ENCODE results near the gene CABLES2.
"Not testable (repeated sequence)": the region's sequence is repeated elsewhere in the genome, so short reads cannot be mapped to it uniquely, and the experiment has no call there.

CABLES2 gene

GRCh38 chr20:62427172-62428001 lies 20.3 kb upstream of the CABLES2 start, which contains the start of gene RBBP8NL:
TSS of gene RBBP8NL (minus strand) at chr20:62427539. CDS start at chr20:62419647, 7,892 bp downstream.
- no peaks in the 10 kb centered on the region for H3K4me1 Mint-ChIP-seq
- CTCF ChIA-PET = no interaction called here
- H3K36me3 Mint-ChIP-seq = no peaks in the 10 kb centered on the region
- H3K27ac Mint-ChIP-seq = no peak within 1 kb of the TSS
- H3K9me3 Mint-ChIP-seq = no peaks in the 10 kb centered on the region
- peaks cover 15% of the 10 kb centered on the region for H3K27me3 Mint-ChIP-seq
- DNase-seq = no peak
- no peak within 1 kb of the TSS for H3K4me3 Mint-ChIP-seq

DNA sequence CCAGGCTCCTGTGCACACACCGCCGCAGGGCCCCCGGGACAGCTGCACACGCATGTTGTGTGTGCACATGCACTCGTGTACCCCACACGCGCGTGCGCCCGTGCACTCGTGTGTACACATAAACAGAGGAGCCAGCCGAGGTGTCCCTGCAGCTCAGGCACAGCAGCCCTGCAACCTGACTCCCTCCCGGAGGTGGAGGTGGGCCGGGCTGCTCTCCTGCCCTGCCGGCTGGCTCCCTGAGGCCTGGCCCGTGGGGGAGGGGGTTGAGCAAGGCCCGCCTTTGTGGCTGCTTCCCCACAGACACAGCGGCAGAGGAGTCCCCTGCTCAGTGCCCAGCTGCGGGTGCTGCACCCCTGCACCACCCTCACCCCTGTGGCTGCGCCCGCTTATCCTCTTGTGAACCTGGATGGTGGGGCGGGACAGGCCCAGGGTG lies 19.6 kb upstream of the CABLES2 start:
- Mint-ChIP-seq H3K9me3 (no peaks in the 10 kb centered on the region), H3K4me1 (no peaks in the 10 kb centered on the region), H3K36me3 (no peaks in the 10 kb centered on the region), H3K4me3 (no peak overlapping the region), H3K27me3 (peaks cover 12% of the 10 kb centered on the region), H3K27ac (no peak overlapping the region)
- CTCF ChIA-PET = no interaction called here
- DNase-seq = no peak

DNA sequence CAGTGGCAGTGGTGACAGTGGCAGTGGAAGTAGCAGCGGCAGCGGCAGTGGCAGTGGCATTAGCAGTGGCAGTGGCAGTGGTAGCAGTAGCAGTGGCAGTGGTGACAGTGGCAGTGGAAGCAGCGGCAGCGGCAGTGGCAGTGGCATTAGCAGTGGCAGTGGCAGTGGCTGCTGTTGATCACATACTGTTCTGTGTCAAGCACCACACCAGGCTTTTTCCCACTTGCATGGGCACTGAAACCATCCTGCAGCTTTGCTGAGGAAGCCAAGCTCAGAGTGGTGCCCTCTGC lies 18.9 kb upstream of the CABLES2 start:
- H3K4me3 Mint-ChIP-seq, H3K4me1 Mint-ChIP-seq, H3K9me3 Mint-ChIP-seq, DNase-seq, H3K36me3 Mint-ChIP-seq, H3K27ac Mint-ChIP-seq, CTCF ChIA-PET: not testable (repeated sequence)
- peaks cover 12% of the 10 kb centered on the region for H3K27me3 Mint-ChIP-seq

GRCh38 chr20:62425281-62426058 lies 18.4 kb upstream of the CABLES2 start:
- H3K4me3 Mint-ChIP-seq = no peak overlapping the region
- H3K9me3 Mint-ChIP-seq = peaks cover 4% of the 10 kb centered on the region
- peaks cover 12% of the 10 kb centered on the region for H3K27me3 Mint-ChIP-seq
- H3K36me3 Mint-ChIP-seq = no peaks in the 10 kb centered on the region
- CTCF ChIA-PET = no interaction called here
- H3K27ac Mint-ChIP-seq = no peak overlapping the region
- no peak for DNase-seq
- H3K4me1 Mint-ChIP-seq = no peaks in the 10 kb centered on the region

DNA sequence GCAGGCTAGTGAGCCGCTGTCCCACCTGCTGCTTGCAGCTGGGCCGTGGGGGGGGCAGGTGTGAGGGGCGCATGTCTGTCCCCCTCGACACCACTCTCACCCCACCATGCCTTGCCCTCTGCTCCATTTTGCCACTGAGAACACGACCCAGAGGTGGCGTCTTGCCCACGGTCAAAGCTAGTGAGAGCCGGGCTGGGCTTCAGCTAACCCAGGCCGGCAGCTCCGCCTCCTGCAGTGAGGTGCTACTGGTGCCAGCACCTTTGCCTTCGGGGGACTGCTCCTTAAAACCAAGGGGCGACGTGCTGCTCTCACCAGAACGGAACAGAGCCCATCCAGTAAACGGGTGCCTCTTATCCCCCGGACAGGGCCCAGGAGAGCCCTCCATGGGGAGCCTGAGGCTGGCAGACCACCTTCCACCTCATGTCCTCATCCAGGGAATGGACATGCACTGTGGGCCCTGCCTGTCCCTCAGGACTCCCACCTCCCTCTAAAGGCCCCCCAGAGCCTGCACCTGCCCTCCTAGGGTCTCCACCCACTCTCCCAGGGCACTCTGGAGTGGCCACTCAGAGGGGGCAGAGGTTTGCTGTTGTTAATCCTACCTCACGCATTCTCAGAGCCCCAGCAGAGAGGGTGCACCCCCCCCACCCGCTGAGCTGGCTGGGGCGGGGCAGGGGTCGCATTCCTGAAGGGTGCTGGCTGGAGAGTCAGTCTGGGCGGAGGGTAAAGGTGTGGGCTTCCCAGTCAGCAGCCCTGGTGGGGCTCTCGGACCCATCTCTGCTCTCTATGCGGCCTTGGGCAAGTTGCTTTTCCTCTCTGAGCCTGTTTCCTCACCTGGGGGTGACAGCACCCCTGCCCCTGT lies 17.4 kb upstream of the CABLES2 start:
- Mint-ChIP-seq H3K4me3 (no peak overlapping the region), H3K27ac (no peak overlapping the region), H3K36me3 (no peaks in the 10 kb centered on the region), H3K4me1 (no peaks in the 10 kb centered on the region), H3K9me3 (peaks cover 4% of the 10 kb centered on the region), H3K27me3 (peaks cover 12% of the 10 kb centered on the region)
- no peak for DNase-seq
- CTCF ChIA-PET = no interaction called here

DNA sequence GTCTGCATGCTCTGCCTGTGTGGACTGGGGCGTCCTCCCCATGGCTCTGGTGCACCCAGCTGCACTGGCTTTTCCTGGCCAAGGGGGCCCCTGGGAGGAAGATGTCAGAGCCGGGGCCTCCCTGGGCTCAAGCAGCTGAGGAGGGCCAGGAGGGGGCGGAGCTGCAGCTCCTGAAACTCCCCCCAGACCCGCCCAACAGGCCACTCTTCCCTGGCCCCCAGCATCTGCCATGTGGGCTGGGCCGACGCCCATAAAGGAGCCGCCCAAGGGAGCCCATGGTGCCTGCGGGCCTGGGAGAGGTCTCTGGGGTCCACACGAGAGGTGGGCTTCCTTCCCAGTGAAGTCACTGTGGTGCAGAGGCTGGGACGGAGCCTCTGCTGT lies 16.2 kb upstream of the CABLES2 start:
- peaks cover 4% of the 10 kb centered on the region for H3K9me3 Mint-ChIP-seq

GRCh38 chr20:62422636-62423325 lies 15.7 kb upstream of the CABLES2 start:
- peaks cover 4% of the 10 kb centered on the region for H3K9me3 Mint-ChIP-seq
- no peak overlapping the region for H3K27ac Mint-ChIP-seq
- no peak overlapping the region for H3K4me3 Mint-ChIP-seq
- no peaks in the 10 kb centered on the region for H3K4me1 Mint-ChIP-seq
- H3K27me3 Mint-ChIP-seq = peaks cover 3% of the 10 kb centered on the region
- no peak for DNase-seq
- CTCF ChIA-PET = no interaction called here
- H3K36me3 Mint-ChIP-seq = no peaks in the 10 kb centered on the region

More for the DNA sequence above, 16.2 kb upstream of the CABLES2 start:
- CTCF ChIA-PET = no interaction called here
- H3K27ac Mint-ChIP-seq = no peak overlapping the region
- no peaks in the 10 kb centered on the region for H3K36me3 Mint-ChIP-seq
- H3K4me1 Mint-ChIP-seq = no peaks in the 10 kb centered on the region
- peaks cover 3% of the 10 kb centered on the region for H3K27me3 Mint-ChIP-seq
- no peak for DNase-seq
- no peak overlapping the region for H3K4me3 Mint-ChIP-seq

- Mint-ChIP-seq H3K4me3 (no peak overlapping the region), H3K27ac (no peak overlapping the region), H3K9me3 (peaks cover 4% of the 10 kb centered on the region), H3K27me3 (peaks cover 3% of the 10 kb centered on the region), H3K36me3 (no peaks in the 10 kb centered on the region), H3K4me1 (no peaks in the 10 kb centered on the region)
- CTCF ChIA-PET = no interaction called here
- DNase-seq = no peak
These were observed 14.6 kb upstream of the CABLES2 start for GRCh38 chr20:62421716-62421990.

GRCh38 chr20:62420846-62421715 lies 14.0 kb upstream of the CABLES2 start:
- peaks cover 3% of the 10 kb centered on the region for H3K27me3 Mint-ChIP-seq
- H3K27ac Mint-ChIP-seq = no peak overlapping the region
- no peak for DNase-seq
- no peak overlapping the region for H3K4me3 Mint-ChIP-seq
- H3K9me3 Mint-ChIP-seq = peaks cover 4% of the 10 kb centered on the region
- no peaks in the 10 kb centered on the region for H3K36me3 Mint-ChIP-seq
- CTCF ChIA-PET = no interaction called here
- no peaks in the 10 kb centered on the region for H3K4me1 Mint-ChIP-seq

- peaks cover 3% of the 10 kb centered on the region for H3K27me3 Mint-ChIP-seq
- H3K36me3 Mint-ChIP-seq = no peaks in the 10 kb centered on the region
- no peaks in the 10 kb centered on the region for H3K4me1 Mint-ChIP-seq
- no peak overlapping the region for H3K27ac Mint-ChIP-seq
- DNase-seq = no peak
- CTCF ChIA-PET = interaction anchor here (2.5 kb wide), 1 partner anchor 9 kb away, joined by 8 read pairs; no protein-coding TSS in a partner anchor
- no peak overlapping the region for H3K4me3 Mint-ChIP-seq
- peaks cover 4% of the 10 kb centered on the region for H3K9me3 Mint-ChIP-seq
These were observed 12.7 kb upstream of the CABLES2 start for GRCh38 chr20:62419759-62420158.

GRCh38 chr20:62418709-62419487 lies 11.8 kb upstream of the CABLES2 start:
- DNase-seq = no peak
- peaks cover 4% of the 10 kb centered on the region for H3K9me3 Mint-ChIP-seq
- no peaks in the 10 kb centered on the region for H3K4me1 Mint-ChIP-seq
- peaks cover 3% of the 10 kb centered on the region for H3K27me3 Mint-ChIP-seq
- no peaks in the 10 kb centered on the region for H3K36me3 Mint-ChIP-seq
- H3K4me3 Mint-ChIP-seq = no peak overlapping the region
- no peak overlapping the region for H3K27ac Mint-ChIP-seq
- CTCF ChIA-PET = interaction anchor here (2.5 kb wide), 1 partner anchor 9 kb away, joined by 8 read pairs; no protein-coding TSS in a partner anchor

DNA sequence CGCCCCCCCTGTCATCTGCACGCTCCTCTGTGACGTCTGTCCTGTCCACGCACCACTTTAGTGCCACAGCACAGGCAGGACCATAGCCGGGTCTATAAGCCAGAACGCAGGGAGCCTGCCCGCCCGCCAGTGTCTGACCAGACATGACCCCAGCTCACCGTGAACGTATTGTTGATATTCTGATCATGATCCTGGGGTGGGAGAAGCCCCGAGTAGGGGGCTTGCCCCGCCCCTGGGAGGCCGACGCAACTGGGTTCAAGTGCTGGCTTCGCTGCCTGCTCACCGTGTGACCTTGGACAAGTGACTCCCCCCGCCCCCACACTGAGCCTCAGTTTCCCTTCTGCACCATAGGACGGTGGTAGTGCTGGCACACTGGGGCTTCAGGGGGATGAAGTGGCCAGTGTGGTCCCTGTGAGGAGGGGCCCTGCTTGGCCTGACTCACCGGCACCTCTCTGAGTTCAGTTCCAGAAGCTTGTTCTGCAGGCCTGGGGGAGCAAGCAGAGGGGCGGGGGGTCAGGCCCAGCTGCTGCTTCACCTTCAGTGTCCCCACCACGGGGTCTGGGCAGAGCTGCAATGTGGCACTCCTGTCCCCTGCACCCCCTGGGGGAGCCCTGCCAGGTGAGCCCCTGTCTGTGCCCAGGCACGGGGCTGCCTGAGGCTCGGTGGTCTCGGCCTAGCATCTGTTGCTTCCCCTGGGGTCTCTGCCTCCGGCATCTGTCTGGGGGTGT lies 11.1 kb upstream of the CABLES2 start:
- Mint-ChIP-seq H3K27ac (no peak overlapping the region), H3K9me3 (peaks cover 4% of the 10 kb centered on the region), H3K4me1 (no peaks in the 10 kb centered on the region), H3K36me3 (no peaks in the 10 kb centered on the region), H3K27me3 (no peaks in the 10 kb centered on the region), H3K4me3 (no peak overlapping the region)
- CTCF ChIA-PET = interaction anchor here (2.5 kb wide), 1 partner anchor 8 kb away, joined by 8 read pairs; no protein-coding TSS in a partner anchor
- DNase-seq = no peak

Measured in activated naive CD4-positive, alpha-beta T cell treated with anti-CD3 and anti-CD28 coated beads, Interleukin-2, amount 10 ng/mL, durations not matched to agents 7 days and 5 days (primary cell).